HG03280 (cell line): ENCODE data around the gene TERT.

ENCODE experiments used
- ATAC-seq: cut with Tn5 transposase; IDR thresholded peaks from one replicate; pipeline ENCODE4 v1.9.1; 2021; ENCODE audit warnings: mild to moderate bottlenecking, moderate library complexity; ENCODE audit not compliant: unreplicated experiment

TERT gene

DNA sequence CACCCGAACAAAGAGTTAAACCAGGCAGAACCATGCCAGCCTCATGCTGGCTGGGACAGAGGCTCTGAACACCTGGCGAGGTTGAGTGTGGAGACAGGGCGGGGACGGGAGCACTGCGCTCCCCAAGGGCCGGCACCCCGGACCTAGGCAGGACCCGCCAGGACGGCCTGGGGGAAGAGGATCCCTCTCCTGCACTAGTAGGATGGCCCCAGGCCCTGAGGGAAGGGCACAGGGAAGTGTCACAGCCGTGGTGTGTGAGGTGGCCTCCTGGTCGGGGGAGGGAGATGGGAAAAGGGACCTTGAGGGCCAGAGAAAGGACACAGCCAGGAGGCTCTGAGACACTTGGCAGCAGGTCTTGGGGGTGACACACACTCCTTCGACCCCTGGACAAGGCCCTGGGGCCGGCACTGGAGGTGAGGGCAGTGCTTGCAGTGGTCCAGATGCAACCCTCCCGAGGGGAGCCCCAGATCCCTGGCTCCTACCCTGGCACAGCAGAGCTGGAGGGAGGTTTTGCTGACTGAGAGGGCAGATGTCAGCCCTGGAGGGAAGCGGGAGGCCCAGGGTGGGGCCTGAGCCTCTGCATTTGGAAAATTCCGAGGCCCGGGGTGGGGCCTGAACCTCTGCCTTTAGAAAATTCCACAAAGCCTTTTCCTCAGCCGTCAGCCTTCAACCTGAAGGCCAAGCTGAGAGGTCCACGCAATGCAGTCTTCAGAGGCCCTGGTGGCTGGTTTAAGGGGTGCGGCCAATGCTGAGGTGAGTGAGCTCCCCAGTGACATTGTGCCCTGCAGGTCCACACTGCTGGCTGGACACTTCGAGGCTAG lies 24.8 kb upstream of the TERT start:
- no peak for ATAC-seq

DNA sequence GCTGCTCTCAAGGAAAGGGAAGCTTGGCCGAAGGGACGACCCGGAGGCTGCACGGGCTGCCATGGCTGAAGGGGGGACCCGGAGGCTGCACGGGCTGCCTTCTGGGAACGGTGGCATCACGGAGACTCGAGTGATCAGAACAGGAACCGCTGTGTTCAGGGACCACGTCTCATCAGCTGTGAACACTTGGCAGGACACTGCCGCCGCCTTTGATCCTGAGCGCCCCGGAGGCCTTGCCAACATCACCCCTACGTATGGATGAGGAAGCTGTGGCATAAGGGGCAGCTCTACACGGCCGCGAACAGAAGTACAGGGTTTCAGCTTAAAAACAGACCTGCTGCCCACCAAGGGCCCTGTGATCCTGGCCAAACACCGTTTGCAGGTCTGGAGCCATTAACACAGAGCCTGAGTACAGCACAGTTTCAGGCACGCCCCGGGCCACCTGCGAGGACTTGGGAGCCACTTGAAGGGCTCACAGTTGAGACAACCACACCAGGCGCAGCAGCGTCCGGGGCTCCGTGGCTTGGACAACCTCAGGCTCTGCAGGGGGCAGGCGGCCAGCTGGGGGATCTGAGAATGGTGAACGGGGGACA lies 23.9 kb upstream of the TERT start:
- no peak for ATAC-seq

DNA sequence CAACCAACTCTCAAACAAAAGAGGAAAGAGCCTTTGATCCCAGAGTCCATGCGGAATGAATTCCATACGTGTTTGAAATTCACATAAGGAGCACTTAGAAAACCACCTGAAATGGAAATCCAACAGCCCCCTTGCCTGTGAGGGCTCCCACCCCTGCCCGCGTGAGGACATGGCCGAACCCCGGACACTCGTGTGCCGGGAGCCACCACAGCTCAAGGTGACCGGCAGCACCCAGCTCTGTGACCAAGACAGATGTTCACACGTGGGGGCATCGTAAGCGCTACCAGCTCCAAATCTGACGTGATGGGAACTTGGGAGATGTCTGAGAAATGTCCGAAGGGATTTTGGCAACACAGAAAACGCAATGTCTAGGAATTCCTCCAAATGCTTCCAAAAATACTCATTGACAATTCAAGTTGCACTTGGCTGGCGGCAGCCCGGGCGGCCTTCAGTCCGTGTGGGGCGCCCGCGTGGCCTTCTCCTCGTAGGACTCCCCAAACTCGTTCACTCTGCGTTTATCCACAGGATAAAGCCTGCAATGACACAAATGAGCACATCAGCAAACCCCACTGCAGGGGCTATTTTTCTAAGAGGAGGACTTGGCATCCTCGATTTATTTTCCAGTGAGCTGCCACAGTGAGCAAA lies 23.2 kb upstream of the TERT start:
- ATAC-seq = no peak

DNA sequence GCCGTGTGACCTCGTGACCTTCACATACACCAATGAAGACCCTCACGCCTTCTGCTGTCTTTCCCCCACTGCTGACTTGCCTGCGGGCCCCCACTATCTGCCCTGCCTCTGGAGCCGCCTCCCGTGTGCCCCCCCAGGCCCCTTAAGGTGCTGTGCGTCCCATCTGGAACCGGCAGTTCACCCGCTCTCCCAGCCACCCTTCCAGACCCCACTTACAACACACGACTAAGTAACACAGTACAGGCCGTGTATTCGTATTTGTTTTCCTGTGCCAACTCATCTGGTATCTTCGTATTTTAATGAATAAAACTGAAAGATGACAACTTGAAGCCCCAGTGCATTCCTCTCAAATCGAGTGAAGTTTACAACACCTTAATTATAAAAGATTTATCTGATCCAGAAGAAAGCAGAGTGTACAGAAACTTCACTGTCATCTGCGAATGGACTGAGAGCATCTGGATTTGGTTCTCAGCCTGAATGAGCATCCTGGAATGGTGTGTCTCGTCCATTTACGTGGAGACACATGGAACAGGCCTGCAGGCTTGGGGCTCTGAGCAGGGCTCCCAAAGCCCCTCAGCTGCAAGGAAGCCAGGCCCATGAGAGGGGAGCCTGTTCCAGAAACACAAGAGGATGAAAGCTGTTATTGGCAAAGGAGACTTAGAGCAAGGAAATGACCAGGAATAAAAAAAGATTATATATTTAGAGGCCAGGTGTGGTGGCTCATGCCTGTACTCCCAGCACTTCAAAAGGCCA lies 21.9 kb upstream of the TERT start:
- no peak for ATAC-seq

DNA sequence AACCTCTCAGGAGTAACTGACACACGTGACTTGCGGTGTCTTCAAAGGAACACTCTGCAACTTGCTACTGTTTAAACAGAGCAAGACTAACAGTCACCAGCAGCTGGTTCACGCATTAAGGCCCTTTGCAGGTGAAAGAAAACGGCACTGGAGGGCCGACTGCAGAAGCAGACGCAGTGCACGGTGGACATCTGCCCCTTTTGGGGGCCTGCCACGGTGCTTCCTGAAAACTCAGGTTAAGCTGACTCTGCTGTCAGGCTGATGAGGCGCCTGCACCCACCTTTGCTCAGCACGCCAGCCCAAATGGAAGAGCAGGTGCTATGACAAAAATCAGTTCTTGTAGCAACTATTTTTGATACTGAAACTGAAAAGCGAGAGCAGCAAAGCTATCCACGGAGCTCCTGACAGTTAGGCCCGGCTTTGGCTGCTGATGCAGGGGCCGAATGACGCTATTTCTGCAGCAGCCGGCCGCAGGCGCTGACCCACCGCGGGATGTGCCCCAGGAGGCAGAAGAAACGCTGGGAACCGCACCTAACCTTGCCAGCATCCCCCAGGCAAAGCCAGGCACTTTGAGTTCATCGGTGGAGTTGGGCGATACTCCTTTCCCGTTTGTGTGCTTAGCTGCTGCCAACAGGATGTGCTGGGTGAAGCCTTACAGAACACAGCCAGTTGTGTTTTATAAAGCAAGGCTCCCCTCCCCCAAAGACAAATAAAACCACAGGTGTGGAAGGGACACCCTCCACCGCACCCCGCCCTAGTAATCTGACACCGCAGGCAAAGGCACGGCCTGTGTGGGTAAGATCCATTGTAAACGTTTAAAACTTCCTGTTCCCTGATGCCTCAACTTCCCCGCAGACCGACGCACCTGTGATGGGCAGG lies 21.1 kb upstream of the TERT start:
- peak; percentile 59 for ATAC-seq

DNA sequence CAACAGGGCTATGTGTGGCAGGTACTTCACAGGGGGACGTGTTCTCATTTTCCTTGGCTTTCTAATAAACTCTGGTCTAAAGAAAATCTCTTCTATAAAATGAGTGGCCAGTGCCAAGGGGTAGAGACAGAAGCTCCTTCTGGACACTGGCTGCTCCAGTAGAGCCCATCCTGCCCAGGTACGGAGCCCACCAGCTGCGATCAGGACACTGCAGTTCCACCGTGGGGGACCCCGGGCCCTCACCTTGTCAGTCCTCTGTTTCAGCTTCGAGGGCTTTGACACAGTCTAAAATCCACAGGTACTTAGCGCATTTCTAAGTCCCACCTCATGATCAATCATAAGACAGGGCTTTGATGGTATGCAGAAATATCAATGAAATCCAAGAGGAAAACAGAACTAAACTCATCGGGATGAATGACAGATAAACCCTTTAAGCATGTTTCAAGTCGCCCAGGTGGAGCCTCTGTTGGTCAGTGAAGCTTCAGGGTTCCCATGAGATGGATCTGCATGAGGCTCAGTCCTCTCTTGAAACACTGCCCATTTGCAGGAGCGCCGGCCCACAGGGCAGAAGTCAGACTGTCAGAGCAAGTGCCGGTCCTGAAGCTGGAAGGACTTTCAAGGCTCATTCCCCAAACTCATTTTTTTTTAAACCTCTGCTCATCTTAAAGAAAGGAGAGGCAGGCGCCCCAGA lies 20.3 kb upstream of the TERT start:
- peak; percentile 4 for ATAC-seq

DNA sequence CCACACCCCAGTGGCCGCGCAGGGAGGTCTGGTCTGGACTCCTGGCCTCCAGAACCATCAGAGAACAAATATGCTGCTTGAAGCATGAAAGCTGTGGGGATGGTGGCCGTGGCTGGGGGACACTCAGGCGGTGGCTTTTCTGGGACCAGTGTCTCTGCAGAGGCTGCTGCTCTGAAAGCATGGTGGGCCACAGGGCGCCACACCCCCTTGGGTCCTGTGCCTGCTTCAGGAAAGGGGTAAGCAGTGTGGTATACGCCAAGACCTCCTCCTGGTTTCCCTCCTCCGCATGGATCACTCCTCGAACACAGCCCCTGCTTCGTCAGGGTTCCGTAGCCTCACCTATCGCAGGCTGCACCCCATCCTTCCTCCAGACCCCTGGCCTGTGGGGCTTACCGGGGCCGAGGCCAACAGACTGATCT lies 19.7 kb upstream of the TERT start:
- no peak for ATAC-seq

DNA sequence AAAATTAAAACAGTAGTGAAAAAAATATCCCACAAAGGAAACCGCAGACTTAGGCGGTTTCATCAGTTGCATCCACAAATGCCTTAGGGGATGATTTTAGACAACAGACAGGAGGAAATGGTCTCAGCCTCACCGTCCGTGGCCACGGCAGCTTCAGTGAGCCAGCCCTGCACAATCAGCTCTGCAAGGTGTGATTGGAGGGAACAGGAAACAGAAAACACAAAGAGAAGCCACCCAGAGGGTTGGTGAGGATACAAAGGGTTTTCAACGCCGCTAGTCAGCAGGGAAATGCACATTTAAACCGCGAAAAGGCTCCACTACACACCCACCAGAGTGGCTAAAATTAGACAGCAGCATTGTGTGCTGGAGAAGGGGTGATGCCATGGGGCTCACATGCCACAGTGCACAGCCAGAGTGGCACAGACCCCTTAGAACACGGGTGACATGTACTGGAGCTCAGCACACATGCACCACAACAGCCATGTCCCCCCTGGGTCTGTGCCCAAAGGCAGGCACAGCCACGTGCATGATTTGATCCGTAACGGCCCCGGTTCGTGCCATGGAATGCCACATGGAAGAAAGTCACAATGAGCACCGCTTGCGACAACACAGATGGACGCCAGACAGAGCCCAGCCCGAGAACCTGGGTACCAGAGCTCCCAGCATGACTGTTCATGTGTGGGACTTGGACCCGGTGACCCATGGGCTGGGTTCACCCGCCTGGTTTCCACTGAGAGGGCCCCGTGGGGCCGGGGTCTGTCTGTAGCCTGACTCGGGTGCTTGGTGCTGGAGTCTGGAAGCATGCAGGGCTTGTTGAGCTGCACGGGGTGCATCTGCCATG lies 18.3 kb upstream of the TERT start:
- peak; percentile 59 for ATAC-seq

DNA sequence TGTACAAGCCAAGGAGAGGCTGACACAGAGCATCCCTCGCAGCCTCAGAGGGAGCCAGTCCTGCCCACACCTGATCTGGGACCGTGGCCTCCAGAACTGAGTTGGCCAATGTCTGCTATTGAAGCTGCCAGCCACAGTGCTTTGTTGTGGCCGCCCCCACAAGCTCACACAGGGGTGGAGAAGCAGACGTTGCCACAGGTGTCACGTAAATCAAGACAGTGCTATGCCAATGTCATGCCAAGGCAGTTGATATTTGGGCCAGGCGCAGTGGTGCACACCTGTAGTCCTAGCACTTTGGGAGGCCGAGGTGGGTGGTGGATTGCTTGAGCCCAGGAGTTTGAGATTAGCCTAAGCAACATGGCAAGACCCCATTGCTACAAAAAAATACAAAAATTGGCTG lies 17.3 kb upstream of the TERT start:
- no peak for ATAC-seq

DNA sequence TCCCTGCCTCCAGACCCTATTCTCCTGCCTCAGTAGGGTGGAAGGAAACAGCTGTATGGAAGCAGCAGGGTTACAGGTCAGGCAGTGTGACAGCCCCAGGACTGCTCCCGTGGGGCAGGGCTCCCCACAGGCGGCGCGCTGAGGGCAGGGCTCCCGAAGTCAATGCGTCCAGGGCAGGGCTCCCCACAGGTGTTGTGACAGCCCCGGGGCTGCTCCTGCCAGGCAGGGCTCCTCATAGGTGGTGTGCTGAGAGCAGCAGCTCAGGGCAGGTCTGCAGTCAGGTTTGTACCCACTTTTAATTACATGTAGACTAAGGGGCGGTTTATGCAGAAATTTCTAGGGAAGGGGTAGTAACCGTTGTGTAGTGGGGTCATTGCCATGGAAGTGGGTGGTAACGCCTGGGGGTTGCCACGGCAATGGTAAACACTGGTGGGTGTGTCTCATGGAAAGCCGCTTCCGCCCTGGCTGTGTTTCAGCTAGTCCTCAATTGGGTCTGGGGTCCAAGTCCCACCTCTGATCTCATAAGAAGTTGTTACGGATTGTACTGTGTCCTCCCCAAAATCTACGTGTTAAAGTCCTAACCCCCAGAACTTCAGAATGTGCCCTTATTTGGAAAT lies 16.7 kb upstream of the TERT start:
- ATAC-seq = no peak

DNA sequence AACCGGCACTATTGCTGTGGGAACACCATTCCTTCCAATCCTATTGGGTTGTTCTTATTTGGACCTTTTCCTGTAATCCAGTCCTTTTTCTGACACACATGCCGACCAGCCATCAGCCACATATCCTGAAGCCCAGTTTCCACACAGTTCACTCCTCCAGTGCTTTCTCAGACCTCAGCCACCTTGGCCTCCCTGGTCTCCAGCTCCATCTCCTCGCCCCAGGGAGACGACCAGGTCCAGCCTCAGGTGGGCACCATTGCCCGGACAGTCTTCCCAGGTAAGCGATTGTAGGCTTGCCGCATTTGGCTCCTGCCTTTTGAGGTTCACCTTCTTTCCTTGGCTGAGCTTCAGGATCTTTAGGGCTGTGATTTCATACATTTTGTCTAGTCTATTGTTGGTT lies 15.2 kb upstream of the TERT start:
- ATAC-seq = no peak

DNA sequence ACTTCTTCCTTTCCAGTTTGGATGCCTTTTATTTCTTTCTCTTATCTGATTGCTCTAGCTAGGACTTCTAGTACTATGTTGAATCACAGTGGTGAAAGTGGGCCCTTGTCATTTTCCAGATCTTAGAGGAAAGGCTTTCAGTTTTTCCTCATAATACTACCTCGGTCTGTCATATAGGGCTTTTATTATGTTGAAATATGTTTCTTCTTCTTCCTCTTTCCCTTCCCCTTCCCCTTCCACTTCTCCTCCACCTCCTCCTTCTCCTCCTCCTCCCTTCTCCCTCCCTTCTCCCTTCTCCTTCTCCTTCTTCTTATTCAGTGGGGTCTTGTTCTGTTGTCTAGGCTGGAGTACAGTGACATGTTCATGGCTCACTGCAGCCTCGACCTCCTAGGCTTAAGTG lies 9.2 kb upstream of the TERT start:
- no peak for ATAC-seq

DNA sequence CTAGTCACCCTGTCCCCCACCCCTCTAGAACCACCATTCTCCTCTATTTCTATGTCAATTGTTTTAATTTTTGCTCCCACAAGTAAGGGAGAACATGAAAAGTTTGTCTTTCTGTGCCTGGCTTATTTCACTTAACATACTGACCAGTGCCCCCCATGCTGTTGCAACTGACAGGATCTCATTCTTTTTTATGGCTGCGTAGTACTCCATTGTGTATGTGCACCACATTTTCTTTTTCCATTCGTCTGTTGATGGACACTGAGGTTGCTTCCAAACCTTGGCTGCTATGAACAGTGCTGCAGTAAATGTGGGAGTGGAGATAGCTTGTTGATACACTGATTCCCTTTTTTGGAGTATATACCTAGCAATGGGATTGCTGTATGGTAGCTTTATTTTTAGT lies 7.4 kb upstream of the TERT start:
- no peak for ATAC-seq

DNA sequence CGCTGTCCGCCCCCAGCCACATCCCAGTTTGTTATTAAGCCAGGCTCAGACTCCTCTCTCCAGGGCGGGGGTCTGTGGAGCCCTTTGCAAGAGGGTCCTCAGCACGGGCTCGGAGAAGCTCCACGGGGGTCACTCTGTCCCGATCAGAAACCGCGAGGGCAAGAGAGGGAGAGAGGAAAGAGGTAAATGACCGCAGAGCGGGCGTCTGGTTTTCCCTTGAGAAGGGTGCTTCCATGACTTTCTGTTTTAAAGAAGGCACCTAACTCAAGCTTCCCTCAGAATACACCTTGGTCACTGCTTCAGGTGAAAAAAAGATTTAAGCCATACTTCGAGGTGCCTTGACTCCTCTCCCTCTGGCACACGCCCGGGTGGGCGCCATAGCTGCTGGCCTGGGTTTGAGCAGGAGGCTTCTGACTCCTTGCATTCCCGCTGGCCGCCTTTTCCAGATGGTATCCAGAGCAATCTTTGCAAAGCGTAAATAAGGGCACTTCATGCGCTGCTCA lies 5.8 kb upstream of the TERT start:
- ATAC-seq = no peak

DNA sequence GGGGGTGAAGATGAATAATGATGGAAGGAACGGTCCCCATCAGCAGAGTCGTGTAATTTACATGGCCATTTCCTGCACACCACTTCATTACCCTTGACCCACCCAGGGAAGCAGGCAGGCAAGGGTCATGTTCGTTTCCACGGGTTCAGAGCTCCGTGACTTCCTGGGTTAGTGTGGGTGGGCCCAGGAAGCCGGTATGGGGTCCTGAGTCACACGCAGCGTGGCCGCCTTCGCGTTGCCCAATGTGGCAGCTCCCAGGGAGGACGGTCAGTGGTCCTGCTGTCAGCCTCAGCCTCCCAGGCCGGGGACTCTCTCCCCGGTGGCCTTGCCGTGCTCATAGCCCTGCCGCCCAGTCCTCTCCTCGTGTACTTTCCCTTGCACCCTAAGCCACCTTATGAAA lies 5.1 kb upstream of the TERT start:
- no peak for ATAC-seq

DNA sequence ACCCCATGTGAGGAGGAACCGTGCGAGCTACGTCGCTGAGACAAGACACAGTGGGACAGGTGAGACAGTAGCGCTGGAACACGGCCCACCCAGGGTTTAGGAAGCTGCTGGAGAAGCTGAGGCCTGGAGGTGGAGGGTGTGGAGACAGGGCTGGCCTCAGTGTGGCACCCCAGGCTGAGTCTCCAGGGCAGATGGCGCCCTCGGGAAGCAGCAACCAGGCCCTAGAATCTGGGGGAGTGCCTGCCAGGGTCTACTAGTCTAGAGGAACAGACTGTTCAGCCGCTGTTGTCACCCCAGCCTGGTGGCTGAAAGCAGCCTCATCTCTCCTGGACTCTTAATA lies 4.6 kb upstream of the TERT start:
- ATAC-seq = no peak

DNA sequence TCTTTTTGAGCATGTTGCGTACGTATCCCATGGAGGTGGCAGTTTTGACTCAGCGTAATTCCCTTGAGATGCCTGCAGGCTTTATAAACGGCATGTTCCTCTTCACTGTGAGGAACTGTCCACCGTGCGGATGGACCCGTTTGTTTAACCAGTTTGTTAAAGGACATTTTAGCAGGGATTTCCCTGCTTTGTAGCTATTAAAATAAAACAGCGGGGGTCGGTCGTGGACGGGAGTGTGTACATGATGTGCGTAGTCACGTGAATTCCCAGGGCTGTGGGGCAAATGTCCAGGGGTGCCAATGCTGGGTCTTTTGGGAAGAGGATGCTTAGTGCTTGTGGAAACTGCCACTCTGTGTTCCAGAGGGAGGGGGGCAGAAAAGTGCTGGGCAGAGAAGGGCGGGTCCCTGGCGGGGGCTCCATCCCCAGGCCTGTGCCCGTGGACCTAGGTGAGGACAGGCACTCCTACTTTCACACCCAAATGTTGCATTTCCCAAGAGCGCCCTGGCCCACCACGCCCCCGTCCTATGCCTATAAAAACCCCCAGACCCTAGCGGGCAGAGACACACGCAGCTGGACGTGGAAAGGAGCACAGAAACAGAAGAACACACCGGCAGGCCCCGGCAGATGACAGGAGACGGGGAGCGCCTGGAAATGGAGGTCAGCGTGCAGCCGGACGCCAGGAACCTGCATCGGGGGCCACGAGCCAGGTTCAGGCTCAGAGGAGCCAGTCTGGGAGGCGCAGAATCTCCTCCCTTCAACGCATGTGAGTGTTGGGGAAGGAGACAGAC lies 4.0 kb upstream of the TERT start:
- ATAC-seq = no peak

DNA sequence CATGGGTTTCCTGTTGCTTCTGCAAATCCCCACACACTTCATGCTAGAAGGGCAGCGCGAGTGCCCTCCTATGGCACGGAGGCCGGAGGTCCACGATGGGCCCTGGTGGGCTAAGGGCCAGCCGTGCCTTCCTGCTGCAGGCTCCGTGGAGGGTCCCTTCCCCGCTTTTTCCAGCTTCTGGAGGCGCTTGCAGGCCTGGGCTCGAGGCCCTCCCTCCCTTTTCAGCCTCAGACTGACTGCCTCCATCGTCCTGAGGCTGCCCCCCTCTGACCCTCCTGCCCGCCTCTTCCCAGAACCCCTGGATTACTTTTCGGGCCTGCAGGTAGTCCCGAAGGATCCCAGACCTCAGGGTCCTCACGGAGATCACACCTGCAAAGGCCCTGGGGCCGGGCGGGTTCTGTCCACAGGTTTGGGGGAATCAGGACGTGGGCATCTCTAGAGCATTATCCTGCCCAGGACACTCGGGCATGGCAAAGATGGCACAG lies 3.2 kb upstream of the TERT start:
- no peak for ATAC-seq
